ENCODE measurements around the gene MRPL52.

DNA sequence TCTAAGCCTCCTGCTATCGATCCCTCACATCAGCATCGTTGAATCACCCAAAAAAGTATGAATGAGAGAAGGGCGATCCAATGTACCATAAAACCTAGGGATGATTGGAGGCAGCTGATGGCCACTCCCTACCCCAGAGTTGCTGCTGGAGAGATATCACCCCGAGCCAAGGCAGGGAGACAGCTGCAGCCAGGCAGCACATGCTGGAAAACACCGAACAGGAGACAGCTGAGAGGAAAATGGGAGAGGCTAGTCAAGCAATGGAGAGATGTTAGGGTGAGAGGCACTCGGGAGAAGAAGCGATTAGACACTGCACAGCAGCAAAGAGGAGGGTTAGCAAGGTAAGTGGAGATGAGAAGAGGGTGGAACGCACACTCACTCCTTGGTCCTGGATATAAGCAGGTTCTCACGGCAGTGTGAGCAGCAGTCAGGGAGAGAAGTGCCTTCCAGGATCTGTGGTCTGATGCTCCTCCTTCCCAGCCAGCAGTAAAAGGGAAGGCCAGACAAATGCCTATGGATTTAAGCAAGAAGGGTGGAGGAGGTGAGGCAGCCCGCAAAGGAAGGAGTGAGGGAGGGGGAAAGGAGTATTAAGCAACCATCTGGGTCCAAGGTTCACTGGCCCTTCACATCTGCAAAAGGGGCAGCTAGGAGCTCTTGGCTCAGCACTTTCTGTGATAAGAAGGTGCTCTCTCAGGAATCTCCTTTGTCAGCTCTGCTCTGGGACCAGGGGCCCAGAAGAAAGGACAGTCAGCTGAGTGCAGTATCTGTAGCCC is 14.6 kb upstream of the MRPL52 start, which contains the start of gene SLC7A7:
- TF ChIP-seq, protein P1, sequence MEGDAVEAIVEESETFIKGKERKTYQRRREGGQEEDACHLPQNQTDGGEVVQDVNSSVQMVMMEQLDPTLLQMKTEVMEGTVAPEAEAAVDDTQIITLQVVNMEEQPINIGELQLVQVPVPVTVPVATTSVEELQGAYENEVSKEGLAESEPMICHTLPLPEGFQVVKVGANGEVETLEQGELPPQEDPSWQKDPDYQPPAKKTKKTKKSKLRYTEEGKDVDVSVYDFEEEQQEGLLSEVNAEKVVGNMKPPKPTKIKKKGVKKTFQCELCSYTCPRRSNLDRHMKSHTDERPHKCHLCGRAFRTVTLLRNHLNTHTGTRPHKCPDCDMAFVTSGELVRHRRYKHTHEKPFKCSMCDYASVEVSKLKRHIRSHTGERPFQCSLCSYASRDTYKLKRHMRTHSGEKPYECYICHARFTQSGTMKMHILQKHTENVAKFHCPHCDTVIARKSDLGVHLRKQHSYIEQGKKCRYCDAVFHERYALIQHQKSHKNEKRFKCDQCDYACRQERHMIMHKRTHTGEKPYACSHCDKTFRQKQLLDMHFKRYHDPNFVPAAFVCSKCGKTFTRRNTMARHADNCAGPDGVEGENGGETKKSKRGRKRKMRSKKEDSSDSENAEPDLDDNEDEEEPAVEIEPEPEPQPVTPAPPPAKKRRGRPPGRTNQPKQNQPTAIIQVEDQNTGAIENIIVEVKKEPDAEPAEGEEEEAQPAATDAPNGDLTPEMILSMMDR (IDR thresholded peaks at IDR 0.05) = no peak
- TF ChIP-seq POLR2A (IDR thresholded peaks at IDR 0.05) (no peak), EP300 (IDR thresholded peaks at IDR 0.05) (no peak)

All from suprapubic skin (tissue), 3 donors.